HepG2 (cell line): ENCODE results near the gene DNTTIP2. TPM values are rescaled to one million over a fixed set of nuclear protein-coding genes. Genes with fewer than 3 reads are reported as not detected.

Experiments used
- ASH2L ChIP-seq: fragments of 300-600, 200-600 bp; sonication (generic); IDR thresholded peaks from 2 replicates; pipeline ENCODE4 v1.7.0; 2017; ENCODE audit warnings: low read depth, mild to moderate bottlenecking, moderate library complexity, mixed read lengths, low read length; ENCODE audit not compliant: insufficient read length
- BORCS8-MEF2B ChIP-seq: sonication (generic); formaldehyde crosslinking; IDR thresholded peaks from 2 replicates; pipeline ENCODE4 v1.8.0; 2022; ENCODE audit warnings: mild to moderate bottlenecking, missing genetic modification reagents
- CBFB ChIP-seq: sonication (generic); formaldehyde crosslinking; IDR thresholded peaks from 2 replicates; pipeline ENCODE4 v1.4.0; 2020; ENCODE audit warnings: missing genetic modification reagents
- FOSL1 ChIP-seq: sonication (generic); formaldehyde crosslinking; IDR thresholded peaks from 2 replicates; pipeline ENCODE4 v1.9.0; 2021; ENCODE audit warnings: missing genetic modification reagents, borderline replicate concordance
- FOXO1 ChIP-seq: sonication (generic); formaldehyde crosslinking; IDR thresholded peaks from 2 replicates; pipeline ENCODE4 v1.4.0; 2020; ENCODE audit warnings: missing genetic modification reagents
- JARID2 ChIP-seq: sonication (generic); formaldehyde crosslinking; IDR thresholded peaks from 2 replicates; pipeline ENCODE4 v1.8.1; 2023; ENCODE audit warnings: missing genetic modification reagents, inconsistent platforms; ENCODE audit not compliant: insufficient replicate concordance
- NAIF1 ChIP-seq: sonication (generic); formaldehyde crosslinking; IDR thresholded peaks from 2 replicates; pipeline ENCODE4 v1.5.0; 2020; ENCODE audit warnings: mild to moderate bottlenecking, missing genetic modification reagents, borderline replicate concordance
- RFX3 ChIP-seq: IDR thresholded peaks from 2 replicates; pipeline ENCODE4 v1.6.1; 2016; ENCODE audit warnings: missing biosample characterization, missing genetic modification reagents
- SAP130 ChIP-seq: IDR thresholded peaks from 2 replicates; pipeline ENCODE4 v1.6.1; 2016; ENCODE audit warnings: low read depth
- SP1 ChIP-seq, 2 experiments: fragments of 450-650 bp in 1 of 2; sonication (generic) in 1 of 2; formaldehyde crosslinking in 1 of 2; IDR thresholded peaks; 2 replicates each; pipeline versions ENCODE4 v1.4.0 to v1.6.1; 2016 to 2020; ENCODE audit warnings: missing genetic modification reagents in 1 of 2
- ZFAT ChIP-seq: sonication (generic); formaldehyde crosslinking; conservative IDR thresholded peaks from 2 replicates; pipeline ENCODE4 v1.8.1; 2023; ENCODE audit warnings: missing genetic modification reagents, inconsistent platforms
- ZFP36L2 ChIP-seq: sonication (generic); formaldehyde crosslinking; IDR thresholded peaks from 2 replicates; pipeline ENCODE4 v1.4.0; 2020; ENCODE audit warnings: missing genetic modification reagents
- ZFP37 ChIP-seq: sonication (generic); formaldehyde crosslinking; IDR thresholded peaks from 2 replicates; pipeline ENCODE4 v1.4.0; 2020; ENCODE audit warnings: missing genetic modification reagents, borderline replicate concordance
- ZNF251 ChIP-seq: sonication (generic); formaldehyde crosslinking; IDR thresholded peaks from 2 replicates; pipeline ENCODE4 v1.9.0; 2021; ENCODE audit warnings: mild to moderate bottlenecking, missing genetic modification reagents
- ZNF780A ChIP-seq: sonication (generic); formaldehyde crosslinking; IDR thresholded peaks from 2 replicates; pipeline ENCODE4 v1.8.0; 2022; ENCODE audit warnings: mild to moderate bottlenecking, missing genetic modification reagents, moderate library complexity
- polyA plus RNA-seq, 8 experiments: library from polyadenylated mRNA; depleted of rRNA in 3 of 8; stranded (reverse) in 7 of 8; unstranded in 1 of 8; fragments of >200 nt; fragmentation: Illumina TruSeq in 4 of 8; extraction: Trizol in 4 of 8; gene quantifications; 2 replicates each; pipeline versions ENCODE4 v1.2.1 to v1.2.3, GENCODE V29; 2011 to 2016; ENCODE audit warnings: low read depth in 4 of 8, missing spikeins in 1 of 8, mixed read lengths in 1 of 8; ENCODE audit not compliant: insufficient read depth in 1 of 8
- total RNA-seq, 5 experiments: library from RNA; depleted of rRNA; stranded (reverse); fragments of >200 nt; fragmentation: Illumina TruSeq; extraction: Trizol; gene quantifications; 2 replicates each; pipeline ENCODE4 v1.2.3, GENCODE V29; 2016; ENCODE audit warnings: low read depth in 1 of 5
- TF ChIP-seq, protein P1 (sequence below): sonication (generic); formaldehyde crosslinking; IDR thresholded peaks from 2 replicates; pipeline ENCODE4 v1.5.1; 2020; ENCODE audit warnings: missing genetic modification reagents, mild to moderate bottlenecking, borderline replicate concordance
- TF ChIP-seq, protein P2 (sequence below), 2 experiments: fragments of 450-650 bp in 1 of 2; sonication (generic) in 1 of 2; formaldehyde crosslinking; IDR thresholded peaks; 2 replicates each; pipeline versions ENCODE4 v1.5.0 to v1.8.0; 2020 to 2022; ENCODE audit warnings: mild to moderate bottlenecking in 1 of 2, missing genetic modification reagents in 1 of 2
- TF ChIP-seq, protein P3 (sequence below): sonication (generic); formaldehyde crosslinking; IDR thresholded peaks from 2 replicates; pipeline ENCODE4 v1.8.1; 2023; ENCODE audit warnings: mild to moderate bottlenecking, missing genetic modification reagents
- TF ChIP-seq, protein P4 (sequence below): sonication (generic); formaldehyde crosslinking; IDR thresholded peaks from 2 replicates; pipeline ENCODE4 v1.8.0; 2022; ENCODE audit warnings: mild to moderate bottlenecking, missing genetic modification reagents, moderate library complexity
- TF ChIP-seq, protein P5 (sequence below): sonication (generic); formaldehyde crosslinking; IDR thresholded peaks from 2 replicates; pipeline ENCODE4 v1.5.0; 2020; ENCODE audit warnings: mild to moderate bottlenecking, missing genetic modification reagents

Gene DNTTIP2
- total and polyA plus RNA-seq, 2 of the 13 experiments (the other 11 are each of a cell fraction or from before 2014, with no cell fraction given) = 11.4 to 63.3 TPM

DNA sequence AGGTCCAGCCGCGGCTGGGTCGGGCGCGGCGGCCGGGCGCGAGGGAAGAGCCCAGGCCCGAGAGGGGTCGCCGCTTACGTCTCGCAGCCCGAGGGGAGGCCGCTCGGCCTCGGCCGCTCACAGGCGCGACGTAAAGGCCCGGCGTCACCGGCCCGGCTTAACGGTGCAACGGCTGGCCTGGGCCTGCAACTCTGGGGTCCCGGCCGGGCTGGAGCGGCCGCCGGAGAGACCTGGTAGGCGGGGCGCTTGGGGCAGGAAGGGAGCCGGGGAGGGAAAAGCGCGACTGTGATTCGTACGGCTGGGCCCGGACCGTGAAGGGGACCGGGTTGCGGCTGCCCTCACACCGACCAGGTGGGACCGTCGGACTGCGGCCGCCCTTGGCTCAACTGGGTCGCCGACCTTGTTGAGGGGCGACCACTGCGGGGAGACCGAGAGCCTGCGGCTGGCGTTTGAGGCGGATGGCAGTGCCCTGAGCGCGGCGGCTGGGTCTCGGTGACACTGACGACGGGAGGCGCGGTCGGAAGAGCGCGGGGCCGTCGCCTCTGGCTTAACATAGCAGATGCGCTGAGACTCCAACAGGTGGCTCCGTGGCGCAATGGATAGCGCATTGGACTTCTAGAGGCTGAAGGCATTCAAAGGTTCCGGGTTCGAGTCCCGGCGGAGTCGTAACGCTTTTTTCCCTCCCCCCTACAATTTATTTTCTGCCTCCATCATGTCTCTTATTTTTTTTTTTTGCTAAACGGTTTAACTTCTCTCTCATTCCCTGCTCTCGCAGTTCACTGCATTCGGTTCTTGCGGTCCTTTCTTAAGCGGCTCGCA is 31.8 kb downstream of the DNTTIP2 start (continued):
- TF ChIP-seq, protein P1, sequence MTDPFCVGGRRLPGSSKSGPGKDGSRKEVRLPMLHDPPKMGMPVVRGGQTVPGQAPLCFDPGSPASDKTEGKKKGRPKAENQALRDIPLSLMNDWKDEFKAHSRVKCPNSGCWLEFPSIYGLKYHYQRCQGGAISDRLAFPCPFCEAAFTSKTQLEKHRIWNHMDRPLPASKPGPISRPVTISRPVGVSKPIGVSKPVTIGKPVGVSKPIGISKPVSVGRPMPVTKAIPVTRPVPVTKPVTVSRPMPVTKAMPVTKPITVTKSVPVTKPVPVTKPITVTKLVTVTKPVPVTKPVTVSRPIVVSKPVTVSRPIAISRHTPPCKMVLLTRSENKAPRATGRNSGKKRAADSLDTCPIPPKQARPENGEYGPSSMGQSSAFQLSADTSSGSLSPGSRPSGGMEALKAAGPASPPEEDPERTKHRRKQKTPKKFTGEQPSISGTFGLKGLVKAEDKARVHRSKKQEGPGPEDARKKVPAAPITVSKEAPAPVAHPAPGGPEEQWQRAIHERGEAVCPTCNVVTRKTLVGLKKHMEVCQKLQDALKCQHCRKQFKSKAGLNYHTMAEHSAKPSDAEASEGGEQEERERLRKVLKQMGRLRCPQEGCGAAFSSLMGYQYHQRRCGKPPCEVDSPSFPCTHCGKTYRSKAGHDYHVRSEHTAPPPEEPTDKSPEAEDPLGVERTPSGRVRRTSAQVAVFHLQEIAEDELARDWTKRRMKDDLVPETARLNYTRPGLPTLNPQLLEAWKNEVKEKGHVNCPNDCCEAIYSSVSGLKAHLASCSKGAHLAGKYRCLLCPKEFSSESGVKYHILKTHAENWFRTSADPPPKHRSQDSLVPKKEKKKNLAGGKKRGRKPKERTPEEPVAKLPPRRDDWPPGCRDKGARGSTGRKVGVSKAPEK (CRISPR knock-in tag) = no peak
- TF ChIP-seq FOSL1 (CRISPR knock-in tag) (no peak), ZNF251 (CRISPR knock-in tag) (no peak), NAIF1 (CRISPR knock-in tag) (no peak; the same call in 1 of the 2 replicates), CBFB (CRISPR knock-in tag) (no peak), RFX3 (CRISPR knock-in tag) (no peak), ZNF780A (CRISPR knock-in tag) (no peak), ZFP37 (CRISPR knock-in tag) (0 out of 2 replicates have a peak, but pooled peaks have one; percentile 6), ZFAT (CRISPR knock-in tag) (no peak), BORCS8-MEF2B (CRISPR knock-in tag) (no peak; the same call in 1 of the 2 replicates), SP1 (IDR thresholded peaks at IDR 0.05) (no peak), SP1 (CRISPR knock-in tag; IDR thresholded peaks at IDR 0.05) (no peak), ASH2L (peak; percentile 93), FOXO1 (CRISPR knock-in tag) (no peak), ZFP36L2 (CRISPR knock-in tag) (no peak), JARID2 (CRISPR knock-in tag) (no peak), SAP130 (peak; percentile 65)
- TF ChIP-seq, protein P2, sequence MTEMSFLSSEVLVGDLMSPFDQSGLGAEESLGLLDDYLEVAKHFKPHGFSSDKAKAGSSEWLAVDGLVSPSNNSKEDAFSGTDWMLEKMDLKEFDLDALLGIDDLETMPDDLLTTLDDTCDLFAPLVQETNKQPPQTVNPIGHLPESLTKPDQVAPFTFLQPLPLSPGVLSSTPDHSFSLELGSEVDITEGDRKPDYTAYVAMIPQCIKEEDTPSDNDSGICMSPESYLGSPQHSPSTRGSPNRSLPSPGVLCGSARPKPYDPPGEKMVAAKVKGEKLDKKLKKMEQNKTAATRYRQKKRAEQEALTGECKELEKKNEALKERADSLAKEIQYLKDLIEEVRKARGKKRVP (CRISPR knock-in tag; IDR thresholded peaks at IDR 0.05) = no peak; a peak in 1 of 4 replicates
- TF ChIP-seq, protein P3, sequence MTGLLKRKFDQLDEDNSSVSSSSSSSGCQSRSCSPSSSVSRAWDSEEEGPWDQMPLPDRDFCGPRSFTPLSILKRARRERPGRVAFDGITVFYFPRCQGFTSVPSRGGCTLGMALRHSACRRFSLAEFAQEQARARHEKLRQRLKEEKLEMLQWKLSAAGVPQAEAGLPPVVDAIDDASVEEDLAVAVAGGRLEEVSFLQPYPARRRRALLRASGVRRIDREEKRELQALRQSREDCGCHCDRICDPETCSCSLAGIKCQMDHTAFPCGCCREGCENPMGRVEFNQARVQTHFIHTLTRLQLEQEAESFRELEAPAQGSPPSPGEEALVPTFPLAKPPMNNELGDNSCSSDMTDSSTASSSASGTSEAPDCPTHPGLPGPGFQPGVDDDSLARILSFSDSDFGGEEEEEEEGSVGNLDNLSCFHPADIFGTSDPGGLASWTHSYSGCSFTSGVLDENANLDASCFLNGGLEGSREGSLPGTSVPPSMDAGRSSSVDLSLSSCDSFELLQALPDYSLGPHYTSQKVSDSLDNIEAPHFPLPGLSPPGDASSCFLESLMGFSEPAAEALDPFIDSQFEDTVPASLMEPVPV (CRISPR knock-in tag) = peak; percentile 72
- TF ChIP-seq, protein P4, sequence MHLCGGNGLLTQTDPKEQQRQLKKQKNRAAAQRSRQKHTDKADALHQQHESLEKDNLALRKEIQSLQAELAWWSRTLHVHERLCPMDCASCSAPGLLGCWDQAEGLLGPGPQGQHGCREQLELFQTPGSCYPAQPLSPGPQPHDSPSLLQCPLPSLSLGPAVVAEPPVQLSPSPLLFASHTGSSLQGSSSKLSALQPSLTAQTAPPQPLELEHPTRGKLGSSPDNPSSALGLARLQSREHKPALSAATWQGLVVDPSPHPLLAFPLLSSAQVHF (CRISPR knock-in tag) = 0 out of 2 replicates have a peak, but pooled peaks have one; percentile 60
- TF ChIP-seq, protein P5, sequence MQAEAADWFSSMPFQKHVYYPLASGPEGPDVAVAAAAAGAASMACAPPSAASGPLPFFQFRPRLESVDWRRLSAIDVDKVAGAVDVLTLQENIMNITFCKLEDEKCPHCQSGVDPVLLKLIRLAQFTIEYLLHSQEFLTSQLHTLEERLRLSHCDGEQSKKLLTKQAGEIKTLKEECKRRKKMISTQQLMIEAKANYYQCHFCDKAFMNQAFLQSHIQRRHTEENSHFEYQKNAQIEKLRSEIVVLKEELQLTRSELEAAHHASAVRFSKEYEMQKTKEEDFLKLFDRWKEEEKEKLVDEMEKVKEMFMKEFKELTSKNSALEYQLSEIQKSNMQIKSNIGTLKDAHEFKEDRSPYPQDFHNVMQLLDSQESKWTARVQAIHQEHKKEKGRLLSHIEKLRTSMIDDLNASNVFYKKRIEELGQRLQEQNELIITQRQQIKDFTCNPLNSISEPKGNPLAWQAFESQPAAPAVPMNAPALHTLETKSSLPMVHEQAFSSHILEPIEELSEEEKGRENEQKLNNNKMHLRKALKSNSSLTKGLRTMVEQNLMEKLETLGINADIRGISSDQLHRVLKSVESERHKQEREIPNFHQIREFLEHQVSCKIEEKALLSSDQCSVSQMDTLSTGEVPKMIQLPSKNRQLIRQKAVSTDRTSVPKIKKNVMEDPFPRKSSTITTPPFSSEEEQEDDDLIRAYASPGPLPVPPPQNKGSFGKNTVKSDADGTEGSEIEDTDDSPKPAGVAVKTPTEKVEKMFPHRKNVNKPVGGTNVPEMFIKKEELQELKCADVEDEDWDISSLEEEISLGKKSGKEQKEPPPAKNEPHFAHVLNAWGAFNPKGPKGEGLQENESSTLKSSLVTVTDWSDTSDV (CRISPR knock-in tag) = no peak
